SK-N-SH (cell line): Measurements from ENCODE around the gene SEMA4B. TPM values are rescaled to one million over a fixed set of nuclear protein-coding genes. Genes with fewer than 3 reads are reported as not detected.

Source experiments
- CTCF ChIA-PET: fragments of 300-600, 350-600 bp; formaldehyde crosslinking; extraction: SDS; loops from one replicate; lab custom pipeline; 2021; lab: Yijun Ruan, JAX
- POLR2A ChIA-PET: fragments of 350-600 bp; sonication (Branson Sonifier 250); formaldehyde crosslinking; extraction: SDS; loops from one replicate; lab custom pipeline; 2020; ENCODE audit warnings: antibody characterized with exemption, inconsistent platforms; lab: Yijun Ruan, JAX
- DNase-seq: peaks from one replicate; pipeline ENCODE4 v3.0.0; 2012
- H2AFZ ChIP-seq: fragments of 200-600 bp; sonication (generic); 2 replicates; pipeline ENCODE4 v1.8.1; 2016; ENCODE audit warnings: antibody characterized with exemption, mild to moderate bottlenecking, low read depth
- H3F3A ChIP-seq: fragments of 200-600 bp; sonication (generic); replicated peaks from 2 replicates; pipeline ENCODE3; 2016; ENCODE audit warnings: antibody characterized with exemption, mild to moderate bottlenecking; ENCODE audit not compliant: insufficient read depth
- H3K27ac ChIP-seq, 2 experiments: fragments of 200-500 bp in 1 of 2; fragments of 200-600 bp in 1 of 2; sonication (Bioruptor generic) in 1 of 2; sonication (generic), shearing (Covaris generic) in 1 of 2; 2 replicates each; pipeline versions ENCODE4 v1.5.1 to v1.6.1; 2014 to 2016; ENCODE audit warnings: low read depth in 2 of 2, inconsistent platforms in 1 of 2, low read length in 1 of 2, mild to moderate bottlenecking in 1 of 2, mixed read lengths in 1 of 2
- H3K27me3 ChIP-seq: fragments of 200-600 bp; sonication (generic), shearing (Covaris generic); 2 replicates; pipeline ENCODE4 v1.6.1; 2016; ENCODE audit warnings: mixed run types; ENCODE audit not compliant: insufficient read depth
- H3K36me3 ChIP-seq, 2 experiments: fragments of 200-500 bp in 1 of 2; fragments of 200-600 bp in 1 of 2; sonication (Bioruptor generic) in 1 of 2; sonication (generic) in 1 of 2; replicated peaks in 1 of 2; 2 replicates each; pipeline versions ENCODE3 to v1.5.1; 2014 to 2016; ENCODE audit warnings: low read length in 1 of 2, mild to moderate bottlenecking in 1 of 2; ENCODE audit not compliant: insufficient read depth in 2 of 2, control insufficient read depth in 1 of 2
- H3K4me1 ChIP-seq, 2 experiments: fragments of 200-500 bp in 1 of 2; fragments of 200-600 bp in 1 of 2; sonication (Bioruptor generic) in 1 of 2; sonication (generic), shearing (Covaris generic) in 1 of 2; 2 replicates each; pipeline versions ENCODE4 v1.5.1 to v1.6.1; 2014 to 2016; ENCODE audit warnings: low read depth in 1 of 2, low read length in 1 of 2, mixed run types in 1 of 2; ENCODE audit not compliant: insufficient read depth in 2 of 2, control insufficient read depth in 1 of 2
- H3K4me2 ChIP-seq: fragments of 200-600 bp; sonication (generic), shearing (Covaris generic); 2 replicates; pipeline ENCODE4 v1.6.1; 2017; ENCODE audit warnings: mixed run types
- H3K4me3 ChIP-seq, 2 experiments: fragments of 200-500 bp in 1 of 2; fragments of 200-600 bp in 1 of 2; sonication (Bioruptor generic) in 1 of 2; sonication (generic), shearing (Covaris generic) in 1 of 2; 2 replicates each; pipeline versions ENCODE4 v1.5.1 to v1.8.1; 2014 to 2016; ENCODE audit warnings: low read depth in 2 of 2, inconsistent platforms in 1 of 2, low read length in 1 of 2, mild to moderate bottlenecking in 1 of 2, mixed read lengths in 1 of 2, moderate library complexity in 1 of 2
- H3K79me2 ChIP-seq: fragments of 200-600 bp; sonication (generic); 2 replicates; pipeline ENCODE4 v1.8.1; 2017; ENCODE audit warnings: mild to moderate bottlenecking; ENCODE audit not compliant: insufficient read depth
- H3K9ac ChIP-seq: fragments of 200-600 bp; sonication (generic); 2 replicates; pipeline ENCODE4 v1.6.1; 2017; ENCODE audit warnings: mixed run types
- H3K9me2 ChIP-seq: fragments of 200-600 bp; sonication (generic); 2 replicates; pipeline ENCODE4 v1.6.1; 2017; ENCODE audit warnings: mixed run types
- H3K9me3 ChIP-seq: fragments of 200-600 bp; sonication (generic); 2 replicates; pipeline ENCODE4 v1.6.1; 2017; ENCODE audit warnings: mixed run types, mild to moderate bottlenecking, moderate library complexity
- H4K20me1 ChIP-seq: fragments of 200-600 bp; sonication (generic); 2 replicates; pipeline ENCODE4 v1.6.1; 2017; ENCODE audit warnings: mild to moderate bottlenecking, mixed run types; ENCODE audit not compliant: insufficient read depth
- CTCF ChIP-seq: fragments of 200-600 bp; sonication (generic); IDR thresholded peaks from 2 replicates; pipeline ENCODE4 v1.6.1; 2017; ENCODE audit warnings: antibody characterized with exemption, mild to moderate bottlenecking, moderate library complexity
- ELF1 ChIP-seq: IDR thresholded peaks from 2 replicates; pipeline ENCODE4 v1.4.0; 2012
- EZH2phosphoT487 ChIP-seq: fragments of 200-600 bp; sonication (generic); IDR thresholded peaks from 2 replicates; pipeline ENCODE4 v1.6.1; 2017; ENCODE audit warnings: low read depth, mixed run types, mild to moderate bottlenecking, antibody characterized with exemption, moderate library complexity, borderline replicate concordance
- FOSL2 ChIP-seq: IDR thresholded peaks from 2 replicates; pipeline ENCODE4 v1.4.0; 2012; ENCODE audit warnings: low read depth, mild to moderate bottlenecking, moderate library complexity, borderline replicate concordance
- FOXJ3 ChIP-seq: sonication (generic); formaldehyde crosslinking; IDR thresholded peaks from 2 replicates; pipeline ENCODE4 v1.5.1; 2020; ENCODE audit warnings: mild to moderate bottlenecking, missing genetic modification reagents
- MEF2A ChIP-seq: IDR thresholded peaks from 2 replicates; pipeline ENCODE4 v1.4.0; 2012; ENCODE audit warnings: low read depth, borderline replicate concordance
- NRF1 ChIP-seq: IDR thresholded peaks from 2 replicates; pipeline ENCODE4 v1.6.1; 2012; ENCODE audit warnings: low read depth, mild to moderate bottlenecking, low read length
- PBX3 ChIP-seq: IDR thresholded peaks from 2 replicates; pipeline ENCODE4; 2012
- POLR2AphosphoS5 ChIP-seq: IDR thresholded peaks from 2 replicates; pipeline ENCODE4 v1.6.1; 2012; ENCODE audit warnings: low read depth, low read length
- RAD21 ChIP-seq: IDR thresholded peaks from 2 replicates; pipeline ENCODE4 v1.6.1; 2012; ENCODE audit warnings: mild to moderate bottlenecking, low read length
- RCOR1 ChIP-seq: fragments of 150-350 bp; IDR thresholded peaks from 2 replicates; pipeline ENCODE4 v1.6.1; 2017; ENCODE audit warnings: antibody characterized with exemption, low read length
- SIN3A ChIP-seq: IDR thresholded peaks from 2 replicates; pipeline ENCODE4 v1.6.1; 2012; ENCODE audit warnings: low read depth, mild to moderate bottlenecking, low read length, moderate library complexity, borderline replicate concordance
- TCF12 ChIP-seq: IDR thresholded peaks from 2 replicates; pipeline ENCODE4 v1.4.0; 2012
- ZBTB33 ChIP-seq: IDR thresholded peaks from 2 replicates; pipeline ENCODE4 v1.4.0; 2012; ENCODE audit warnings: low read depth, borderline replicate concordance
- WGBS: methylation state at CpG from one replicate; pipeline ENCODE4 v1.1.6; 2017; ENCODE audit warnings: low lambda C conversion rate; 5-methylcytosine and 5-hydroxymethylcytosine counted together
- polyA plus RNA-seq, 3 experiments: library from polyadenylated mRNA; depleted of rRNA; stranded (reverse); fragments of >200 nt; gene quantifications; 2 replicates each; pipeline ENCODE4 v1.2.3, GENCODE V29; 2012

SEMA4B gene
- polyA plus RNA-seq, 1 of the 3 experiments (the other 2 are of a cell fraction) = 38.9 TPM

GRCh38 chr15:90213122-90213817, 12.1 kb downstream of the SEMA4B start:
- WGBS = 86% methylated on average over 12 of the region's 12 CpGs

More at GRCh38 chr15:90213122-90213817, 12.1 kb downstream of the SEMA4B start:
- peaks cover 23% of the 10 kb centered on the region; the same call in 1 of the 2 replicates for H3K79me2 ChIP-seq
- peaks cover 6 to 13% of the 10 kb centered on the region in 2 experiments for H3K36me3 ChIP-seq
- peaks cover 9 to 35% of the 10 kb centered on the region in 2 experiments; a peak in 2 of 4 replicates for H3K4me1 ChIP-seq
- ChIA-PET POLR2A (interaction anchor here (0.5 kb wide), 1 partner anchor 36 kb away, joined by 3 read pairs; the partner anchor contains the start of gene TTLL13), CTCF (interaction anchor here (1.3 to 7.1 kb wide), 2 partner anchors 9 to 70 kb away, joined by 3 to 74 read pairs; partner anchors contain the start of gene SEMA4B)
- no peaks in the 10 kb centered on the region for H4K20me1 ChIP-seq
- no peak for TF ChIP-seq MEF2A
- TF ChIP-seq RAD21 = no peak
- no peak for TF ChIP-seq SIN3A
- no peak for TF ChIP-seq CTCF
- TF ChIP-seq FOSL2 = no peak
- no peak for TF ChIP-seq ELF1
- no peak for TF ChIP-seq TCF12
- TF ChIP-seq POLR2AphosphoS5 = no peak
- no peak for TF ChIP-seq NRF1
- no peak for TF ChIP-seq EZH2phosphoT487
- no peak for TF ChIP-seq ZBTB33
- no peak for TF ChIP-seq RCOR1
- TF ChIP-seq PBX3 = no peak
- no peak for TF ChIP-seq FOXJ3 (CRISPR knock-in tag)
- H3K27ac ChIP-seq = peak overlapping the region in 1 of 2 experiments; percentile 30; a peak in 1 of 4 replicates
- no peaks in the 10 kb centered on the region for H3K9me2 ChIP-seq
- H3K4me2 ChIP-seq = no peak overlapping the region
- H2AFZ ChIP-seq = no peak overlapping the region
- no peaks in the 10 kb centered on the region for H3K9me3 ChIP-seq
- H3K4me3 ChIP-seq = no peak overlapping the region
- DNase-seq = no peak
- H3K27me3 ChIP-seq = no peaks in the 10 kb centered on the region
- no peak overlapping the region for H3K9ac ChIP-seq
- no peaks in the 10 kb centered on the region for H3F3A ChIP-seq
